DOHH2 (cell line): ENCODE data around the gene ATG4A.

Experiments
- H3F3A ChIP-seq: fragments of 200-600 bp; sonication (generic), shearing (Covaris generic); 2 replicates; pipeline ENCODE4 v1.6.0; 2016; ENCODE audit warnings: antibody characterized with exemption, mild to moderate bottlenecking; ENCODE audit not compliant: control insufficient read depth, insufficient read depth
- H3K27ac ChIP-seq: fragments of 200-600 bp; sonication (generic); 2 replicates; pipeline ENCODE4 v1.5.1; 2014; ENCODE audit warnings: low read depth, mild to moderate bottlenecking, low read length, moderate library complexity
- H3K27me3 ChIP-seq: fragments of 200-600 bp; sonication (generic); 2 replicates; pipeline ENCODE4 v1.6.1; 2014; ENCODE audit warnings: mild to moderate bottlenecking, low read length, mixed read lengths; ENCODE audit not compliant: control insufficient read depth
- H3K36me3 ChIP-seq: fragments of 200-600 bp; sonication (generic); 2 replicates; pipeline ENCODE4 v1.6.1; 2014; ENCODE audit warnings: mild to moderate bottlenecking, low read length, moderate library complexity, mixed read lengths; ENCODE audit not compliant: control insufficient read depth
- H3K4me1 ChIP-seq: fragments of 200-600 bp; sonication (generic); 2 replicates; pipeline ENCODE4 v1.6.1; 2014; ENCODE audit warnings: mild to moderate bottlenecking, low read length, mixed read lengths; ENCODE audit not compliant: control insufficient read depth
- H3K4me2 ChIP-seq: fragments of 200-600 bp; sonication (generic); 2 replicates; pipeline ENCODE4 v1.6.0; 2014; ENCODE audit warnings: mild to moderate bottlenecking, low read length, moderate library complexity
- H3K4me3 ChIP-seq: fragments of 200-600 bp; sonication (generic); 2 replicates; pipeline ENCODE4 v1.5.1; 2014; ENCODE audit warnings: mild to moderate bottlenecking, low read length, mixed read lengths
- H3K79me2 ChIP-seq: fragments of 200-600 bp; sonication (generic); 2 replicates; pipeline ENCODE4 v1.6.1; 2014; ENCODE audit warnings: mild to moderate bottlenecking, low read length, mixed read lengths; ENCODE audit not compliant: control insufficient read depth
- H3K9me2 ChIP-seq: fragments of 200-600 bp; sonication (generic); replicated peaks from 2 replicates; pipeline ENCODE4 v1.6.1; 2014; ENCODE audit warnings: mild to moderate bottlenecking, low read length, mixed read lengths; ENCODE audit not compliant: control insufficient read depth
- H3K9me3 ChIP-seq: fragments of 200-600 bp; sonication (generic); 2 replicates; pipeline ENCODE4 v1.6.1; 2014; ENCODE audit warnings: antibody characterized with exemption, low read length, mixed read lengths; ENCODE audit not compliant: control insufficient read depth, insufficient read depth
- H4K20me1 ChIP-seq: fragments of 200-600 bp; sonication (generic); 2 replicates; pipeline ENCODE4 v1.6.0; 2014; ENCODE audit warnings: low read depth, mild to moderate bottlenecking, antibody characterized with exemption, low read length, moderate library complexity; ENCODE audit not compliant: control insufficient read depth, insufficient read depth
- EZH2phosphoT487 ChIP-seq: fragments of 200-600 bp; sonication (generic); IDR thresholded peaks from 2 replicates; pipeline ENCODE4 v1.6.1; 2017; ENCODE audit warnings: borderline replicate concordance, mild to moderate bottlenecking, antibody characterized with exemption, low read length, moderate library complexity, mixed read lengths
- TF ChIP-seq, protein P1 (sequence below): fragments of 200-600 bp; sonication (generic); IDR thresholded peaks from one replicate; pipeline ENCODE4 v1.5.1; 2014; ENCODE audit warnings: antibody characterized with exemption, mild to moderate bottlenecking, low read depth, low read length; ENCODE audit not compliant: poor library complexity, severe bottlenecking

ATG4A gene

DNA sequence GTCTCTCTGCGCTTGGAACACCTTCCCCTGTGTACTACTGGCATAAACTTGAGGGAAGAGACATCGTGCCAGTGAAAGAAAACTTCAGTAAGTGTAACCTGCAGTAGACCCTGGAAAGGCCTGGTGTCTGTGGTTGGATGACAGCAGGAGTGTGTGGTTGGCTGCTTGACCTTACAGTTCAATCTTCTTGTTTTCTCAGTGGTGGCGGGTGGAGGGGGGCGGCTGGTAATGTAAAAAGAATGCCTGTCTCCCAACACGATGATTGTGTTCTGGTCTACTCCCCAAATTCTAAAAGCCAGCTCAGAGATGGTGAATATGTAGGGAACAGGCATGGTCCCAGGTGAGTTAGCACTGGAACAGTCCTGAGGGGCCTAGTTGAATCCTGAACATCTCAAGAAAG is 18.8 kb upstream of the ATG4A start:
- H3K27me3 ChIP-seq, result no peaks in the 10 kb centered on the region
- no peak overlapping the region for H3K27ac ChIP-seq
- TF ChIP-seq, protein P1, sequence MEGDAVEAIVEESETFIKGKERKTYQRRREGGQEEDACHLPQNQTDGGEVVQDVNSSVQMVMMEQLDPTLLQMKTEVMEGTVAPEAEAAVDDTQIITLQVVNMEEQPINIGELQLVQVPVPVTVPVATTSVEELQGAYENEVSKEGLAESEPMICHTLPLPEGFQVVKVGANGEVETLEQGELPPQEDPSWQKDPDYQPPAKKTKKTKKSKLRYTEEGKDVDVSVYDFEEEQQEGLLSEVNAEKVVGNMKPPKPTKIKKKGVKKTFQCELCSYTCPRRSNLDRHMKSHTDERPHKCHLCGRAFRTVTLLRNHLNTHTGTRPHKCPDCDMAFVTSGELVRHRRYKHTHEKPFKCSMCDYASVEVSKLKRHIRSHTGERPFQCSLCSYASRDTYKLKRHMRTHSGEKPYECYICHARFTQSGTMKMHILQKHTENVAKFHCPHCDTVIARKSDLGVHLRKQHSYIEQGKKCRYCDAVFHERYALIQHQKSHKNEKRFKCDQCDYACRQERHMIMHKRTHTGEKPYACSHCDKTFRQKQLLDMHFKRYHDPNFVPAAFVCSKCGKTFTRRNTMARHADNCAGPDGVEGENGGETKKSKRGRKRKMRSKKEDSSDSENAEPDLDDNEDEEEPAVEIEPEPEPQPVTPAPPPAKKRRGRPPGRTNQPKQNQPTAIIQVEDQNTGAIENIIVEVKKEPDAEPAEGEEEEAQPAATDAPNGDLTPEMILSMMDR, result no peak
- no peak for TF ChIP-seq EZH2phosphoT487
- H3K4me2 ChIP-seq, result no peak overlapping the region
- no peaks in the 10 kb centered on the region for H3K9me2 ChIP-seq
- no peaks in the 10 kb centered on the region for H3K79me2 ChIP-seq
- H3K4me1 ChIP-seq, result no peaks in the 10 kb centered on the region
- H3K9me3 ChIP-seq, result no peaks in the 10 kb centered on the region
- H4K20me1 ChIP-seq, result no peaks in the 10 kb centered on the region
- no peaks in the 10 kb centered on the region for H3K36me3 ChIP-seq
- H3K4me3 ChIP-seq, result no peak overlapping the region
- no peaks in the 10 kb centered on the region for H3F3A ChIP-seq

DNA sequence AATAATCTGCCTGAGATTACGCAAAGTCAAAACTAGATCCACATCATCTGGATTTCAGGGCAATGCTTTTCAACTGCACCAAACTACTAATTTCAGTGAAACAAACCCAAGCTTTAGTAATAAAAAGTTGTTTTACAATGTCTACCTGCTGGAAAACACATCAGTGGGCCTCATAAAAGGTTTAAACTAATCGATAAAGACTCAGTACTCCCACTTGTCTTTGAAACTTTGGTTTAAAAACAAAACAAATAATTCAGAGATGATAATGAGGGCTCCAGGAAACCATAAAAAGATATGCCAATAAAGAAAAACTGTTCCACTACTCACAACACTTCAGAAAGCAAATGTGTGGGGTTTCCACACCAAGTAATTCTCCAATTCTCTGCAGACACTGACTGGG is 10.5 kb upstream of the ATG4A start:
- H3K79me2 ChIP-seq, result no peaks in the 10 kb centered on the region
- no peak overlapping the region for H3K4me3 ChIP-seq
- H3K36me3 ChIP-seq, result peaks cover 3% of the 10 kb centered on the region; the same call in 1 of the 2 replicates
- no peaks in the 10 kb centered on the region for H3K9me2 ChIP-seq
- no peak overlapping the region for H3K4me2 ChIP-seq
- no peak overlapping the region for H3K27ac ChIP-seq
- no peak for TF ChIP-seq EZH2phosphoT487
- TF ChIP-seq, protein P1, result no peak
- no peaks in the 10 kb centered on the region for H3F3A ChIP-seq
- H3K27me3 ChIP-seq, result no peaks in the 10 kb centered on the region
- no peaks in the 10 kb centered on the region for H3K9me3 ChIP-seq
- H4K20me1 ChIP-seq, result no peaks in the 10 kb centered on the region
- no peaks in the 10 kb centered on the region for H3K4me1 ChIP-seq

DNA sequence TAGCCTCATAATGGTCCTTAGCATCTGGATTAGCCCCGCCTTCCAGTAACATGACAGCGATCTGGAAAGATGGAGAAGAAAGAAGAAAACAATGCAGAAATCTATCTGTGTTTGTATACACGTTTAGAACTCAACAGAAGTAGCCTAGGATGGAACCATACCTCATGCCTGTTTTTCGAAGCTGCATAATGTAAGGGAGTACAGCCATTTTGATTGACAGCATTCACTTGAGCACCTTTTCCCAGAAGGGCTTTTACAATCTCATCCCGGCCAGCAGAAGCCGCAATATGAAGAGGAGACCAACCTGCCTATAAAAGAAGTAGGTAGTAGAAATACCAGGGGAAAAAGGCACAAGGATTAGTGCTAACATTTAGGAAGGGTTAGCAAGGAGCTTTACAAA is 3.8 kb upstream of the ATG4A start:
- Histone ChIP-seq H3K4me3 (no peak overlapping the region), H3K9me2 (no peaks in the 10 kb centered on the region), H3K27me3 (no peaks in the 10 kb centered on the region), H3K4me2 (no peak overlapping the region), H3K27ac (no peak overlapping the region), H3K9me3 (no peaks in the 10 kb centered on the region), H3K36me3 (peaks cover 23% of the 10 kb centered on the region), H3K79me2 (peaks cover 27% of the 10 kb centered on the region), H3F3A (no peaks in the 10 kb centered on the region), H4K20me1 (no peaks in the 10 kb centered on the region), H3K4me1 (peaks cover 8% of the 10 kb centered on the region; the same call in 1 of the 2 replicates)
- TF ChIP-seq, protein P1, result no peak
- TF ChIP-seq EZH2phosphoT487, result no peak

DNA sequence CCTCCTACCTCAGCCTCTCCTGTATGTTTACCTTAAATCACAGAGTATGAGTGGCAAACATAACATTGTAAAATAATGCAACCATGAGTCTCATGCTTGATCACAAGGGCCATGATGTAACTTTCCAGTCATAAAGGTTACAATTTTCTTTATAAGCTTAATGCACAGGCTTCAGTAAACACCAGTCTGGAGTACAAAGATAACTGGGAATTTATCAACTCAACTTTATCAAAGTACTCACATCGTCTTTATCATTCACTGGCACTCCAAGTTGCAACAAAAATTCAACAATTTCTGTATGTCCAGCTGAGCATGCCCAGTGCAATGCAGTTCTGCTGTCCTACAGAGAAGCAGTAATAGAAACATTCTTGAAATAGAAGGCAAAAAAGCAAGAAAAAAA is 3.1 kb upstream of the ATG4A start:
- Histone ChIP-seq H3K27ac (no peak overlapping the region), H3K9me3 (no peaks in the 10 kb centered on the region), H3K9me2 (no peaks in the 10 kb centered on the region), H3K36me3 (peaks cover 23% of the 10 kb centered on the region), H3K4me1 (peaks cover 8% of the 10 kb centered on the region; the same call in 1 of the 2 replicates), H3K4me2 (no peak overlapping the region), H3K4me3 (no peak overlapping the region), H3K27me3 (no peaks in the 10 kb centered on the region), H4K20me1 (no peaks in the 10 kb centered on the region), H3F3A (no peaks in the 10 kb centered on the region), H3K79me2 (peaks cover 27% of the 10 kb centered on the region)
- no peak for TF ChIP-seq EZH2phosphoT487
- TF ChIP-seq, protein P1, result no peak
